D341Med (cell line): ENCODE data around the gene TESPA1.
"Not testable (repeated sequence)": the region's sequence is repeated elsewhere in the genome, so short reads cannot be mapped to it uniquely, and the experiment has no call there.

Source experiments
- DNase-seq: peaks from one replicate; pipeline ENCODE4 v3.0.0; 2012; ENCODE audit warnings: low spot score

TESPA1 gene

GRCh38 chr12:54945082-54945481, 39.5 kb downstream of the TESPA1 start:
- DNase-seq: no peak

GRCh38 chr12:54943292-54943691, 41.3 kb downstream of the TESPA1 start:
- not testable (repeated sequence) for DNase-seq

DNA sequence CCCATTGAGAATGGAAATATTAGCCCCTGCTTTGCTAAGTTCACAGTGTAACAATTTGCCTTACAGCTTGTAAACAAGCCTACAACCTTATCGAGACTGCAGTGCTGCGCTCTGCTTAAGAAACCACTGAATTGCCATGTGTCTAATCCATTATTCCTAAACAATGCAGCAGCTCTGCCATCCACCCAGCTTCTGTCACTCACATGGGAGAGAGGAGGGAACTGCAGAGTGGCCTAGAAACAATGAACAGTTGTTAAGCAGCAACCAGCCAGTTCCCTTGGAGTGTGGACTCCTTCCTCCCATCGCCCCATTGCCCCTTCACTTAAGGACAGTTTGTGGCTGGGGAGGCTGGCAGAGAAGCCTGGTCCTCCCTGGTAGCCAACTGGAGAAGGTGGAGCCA, 42.9 kb downstream of the TESPA1 start:
- no peak for DNase-seq

GRCh38 chr12:54940727-54941315, 43.7 kb downstream of the TESPA1 start:
- no peak for DNase-seq

DNA sequence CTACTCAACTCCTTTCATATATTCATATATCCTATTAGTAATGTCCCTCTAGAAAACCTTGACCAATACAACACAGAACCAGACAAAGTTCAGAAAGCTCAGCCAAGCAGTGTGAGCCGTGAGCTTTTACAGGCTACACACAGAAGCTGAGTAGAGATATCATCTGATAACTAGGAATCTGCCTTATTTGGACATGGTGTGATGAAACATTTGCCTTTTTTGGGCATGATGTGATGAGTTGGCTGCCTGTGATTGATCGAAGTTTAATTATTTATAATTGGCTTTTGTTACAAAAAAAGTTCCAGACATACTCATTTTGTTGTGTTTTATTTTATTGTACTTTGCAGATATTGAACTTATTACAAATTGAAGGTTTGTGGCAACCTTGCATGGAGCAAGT, 46.6 kb downstream of the TESPA1 start:
- no peak for DNase-seq

DNA sequence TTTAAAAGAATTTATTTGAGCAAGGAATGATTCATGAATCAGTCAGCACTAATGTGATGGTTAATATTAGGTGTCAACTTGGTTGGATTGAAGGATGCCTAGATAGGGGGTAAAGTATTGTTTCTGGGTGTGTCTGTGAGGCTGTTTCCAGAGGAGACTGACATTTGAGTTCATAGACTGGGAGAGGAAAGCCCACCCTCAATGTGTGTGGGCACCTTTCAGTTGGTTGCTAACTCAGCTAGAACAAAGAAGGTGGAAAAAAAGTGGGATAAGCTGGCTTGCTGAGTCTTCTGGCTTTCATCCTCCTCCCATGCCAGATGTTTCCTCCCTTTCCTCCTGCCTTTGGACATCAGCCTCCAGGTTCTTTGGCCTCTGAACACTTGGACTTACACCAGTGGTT, 47.2 kb downstream of the TESPA1 start:
- no peak for DNase-seq

DNA sequence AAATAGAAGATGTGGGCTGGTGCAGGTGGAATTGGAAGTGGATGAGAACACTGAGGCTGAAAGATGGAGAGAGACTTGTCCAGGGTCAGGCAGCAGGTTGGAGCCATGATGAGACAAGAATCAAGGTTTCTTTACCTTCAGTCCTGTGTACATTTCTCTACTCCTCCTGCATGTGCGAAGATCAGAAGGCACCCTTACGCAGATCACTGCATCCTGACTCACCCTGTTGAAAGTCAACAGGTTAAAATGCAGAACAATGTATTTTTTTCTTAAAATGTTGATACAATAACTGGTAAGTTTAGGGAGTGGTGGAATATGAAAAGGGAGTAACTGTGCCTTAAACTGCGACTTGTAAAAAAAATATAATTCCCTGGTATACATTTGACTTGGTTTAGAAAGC, 47.8 kb downstream of the TESPA1 start:
- no peak for DNase-seq

GRCh38 chr12:54935235-54935951, 49.2 kb downstream of the TESPA1 start:
- DNase-seq: no peak

DNA sequence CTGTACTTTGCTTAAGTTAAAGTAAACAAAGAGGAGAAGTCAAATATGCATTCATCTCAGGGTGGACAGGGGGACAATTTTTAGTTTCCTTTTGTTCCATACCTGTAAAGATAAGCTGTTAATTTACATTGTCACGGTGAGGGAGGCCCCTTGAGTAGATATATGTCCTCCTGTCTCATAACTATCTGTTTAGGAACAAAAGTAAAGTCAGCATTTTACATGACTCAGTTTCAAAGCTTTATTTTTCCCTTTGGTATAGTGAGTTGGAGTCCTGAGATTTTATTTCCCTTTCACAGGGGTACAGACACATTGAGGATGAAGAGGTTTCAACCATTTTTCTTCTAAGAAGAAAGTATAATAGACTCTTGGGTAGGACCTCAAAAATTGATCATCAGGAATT, 50.1 kb downstream of the TESPA1 start:
- DNase-seq: no peak

- DNase-seq: no peak
Measured at GRCh38 chr12:54933376-54933775, 51.2 kb downstream of the TESPA1 start.

GRCh38 chr12:54932691-54933090, 51.9 kb downstream of the TESPA1 start:
- DNase-seq: no peak

- DNase-seq: no peak
Measured at GRCh38 chr12:54932038-54932437, 52.5 kb downstream of the TESPA1 start.

GRCh38 chr12:54929998-54930397, 54.6 kb downstream of the TESPA1 start:
- no peak for DNase-seq

DNA sequence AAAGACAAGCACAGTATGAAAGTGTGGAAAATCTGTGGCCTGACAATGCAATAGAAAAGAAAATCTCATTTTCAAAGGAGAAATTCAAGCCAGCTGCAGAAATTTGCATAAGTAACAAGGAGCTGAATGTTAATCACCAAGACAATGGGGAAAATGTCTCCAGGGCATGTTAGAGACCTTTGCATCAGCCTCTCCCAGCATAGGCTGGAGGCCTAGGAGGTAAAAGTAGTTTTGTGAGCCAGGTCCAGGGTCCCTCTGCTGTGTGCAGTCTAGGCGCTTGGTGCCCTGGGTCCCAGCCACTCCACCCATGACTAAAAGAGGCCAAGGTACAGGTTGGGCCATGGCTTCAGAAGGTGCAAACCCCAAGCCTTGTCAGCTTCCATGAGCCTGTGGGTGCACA, 58.3 kb downstream of the TESPA1 start:
- no peak for DNase-seq

DNA sequence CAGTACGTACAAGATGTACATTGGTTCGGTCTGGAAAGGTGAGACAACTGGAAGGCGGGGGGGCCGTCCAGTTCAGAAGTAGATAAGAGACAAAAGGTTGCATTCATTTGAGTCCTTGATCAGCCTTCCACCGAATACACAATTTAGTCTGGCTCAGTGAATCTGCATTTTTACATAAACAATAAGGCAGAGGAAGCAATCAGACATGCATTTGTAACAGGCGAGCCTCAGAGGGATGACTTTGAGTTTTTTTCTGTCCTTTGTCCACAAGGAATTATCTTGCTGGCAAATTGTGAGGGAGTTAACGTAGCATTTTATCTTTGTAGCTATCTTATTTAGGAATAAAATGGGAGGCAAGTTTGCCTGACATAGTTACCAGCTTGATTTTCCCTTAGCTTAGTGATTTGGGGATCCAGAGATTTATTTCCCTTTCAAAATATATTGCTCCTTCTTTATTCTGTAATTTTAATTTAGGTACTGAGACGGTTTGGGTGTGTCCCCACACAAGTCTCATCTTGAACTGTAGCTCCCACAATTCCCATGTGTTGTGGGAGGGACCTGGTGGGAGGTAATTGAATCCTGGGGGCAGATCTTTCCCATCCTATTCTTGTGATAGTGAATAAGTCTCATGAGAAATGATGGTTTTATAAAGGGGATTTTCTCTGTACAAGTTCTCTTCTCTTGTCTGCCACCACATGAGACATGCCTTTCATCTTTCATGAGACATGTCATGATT, 59.4 kb downstream of the TESPA1 start:
- no peak for DNase-seq

DNA sequence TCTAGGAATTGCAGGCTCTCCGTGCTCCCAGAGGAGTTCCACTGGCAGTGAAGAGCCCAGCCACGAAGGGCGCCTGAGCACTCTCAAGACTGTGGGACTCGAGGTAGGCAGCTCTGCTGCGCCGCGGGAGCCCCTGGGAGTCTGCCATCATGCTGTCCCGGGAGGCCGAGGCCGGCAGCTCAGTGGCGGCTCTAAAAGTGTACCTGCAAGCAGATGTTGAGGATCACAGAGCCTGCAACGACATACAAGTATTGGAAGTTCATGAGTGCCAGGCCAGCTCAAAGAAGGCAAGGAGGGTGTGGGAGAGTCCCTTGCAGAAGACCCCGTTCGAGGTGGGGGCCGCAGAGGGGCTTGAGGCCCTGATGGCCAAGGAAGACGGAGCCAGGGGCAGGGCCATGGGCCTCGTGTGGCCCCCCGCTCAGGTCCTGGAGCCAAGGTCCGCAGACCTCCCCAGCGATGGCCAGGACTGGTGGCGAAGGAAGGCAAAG, 67.5 kb downstream of the TESPA1 start:
- peak; percentile 19 for DNase-seq
